Stimulated activated CD4-positive, alpha-beta T cell treated with anti-CD3 and anti-CD28 coated beads, Interleukin-15, amount 100 ng/mL, for 1 hour (primary cell): Measurements from ENCODE around the gene CRTC1.

Source experiments
- DNase-seq, 2 donors: peaks; one replicate each; pipeline ENCODE4 v3.0.0-alpha.2; 2020; ENCODE audit warnings: low read depth in 1 of 2, low spot score in 1 of 2

CRTC1 gene

DNA sequence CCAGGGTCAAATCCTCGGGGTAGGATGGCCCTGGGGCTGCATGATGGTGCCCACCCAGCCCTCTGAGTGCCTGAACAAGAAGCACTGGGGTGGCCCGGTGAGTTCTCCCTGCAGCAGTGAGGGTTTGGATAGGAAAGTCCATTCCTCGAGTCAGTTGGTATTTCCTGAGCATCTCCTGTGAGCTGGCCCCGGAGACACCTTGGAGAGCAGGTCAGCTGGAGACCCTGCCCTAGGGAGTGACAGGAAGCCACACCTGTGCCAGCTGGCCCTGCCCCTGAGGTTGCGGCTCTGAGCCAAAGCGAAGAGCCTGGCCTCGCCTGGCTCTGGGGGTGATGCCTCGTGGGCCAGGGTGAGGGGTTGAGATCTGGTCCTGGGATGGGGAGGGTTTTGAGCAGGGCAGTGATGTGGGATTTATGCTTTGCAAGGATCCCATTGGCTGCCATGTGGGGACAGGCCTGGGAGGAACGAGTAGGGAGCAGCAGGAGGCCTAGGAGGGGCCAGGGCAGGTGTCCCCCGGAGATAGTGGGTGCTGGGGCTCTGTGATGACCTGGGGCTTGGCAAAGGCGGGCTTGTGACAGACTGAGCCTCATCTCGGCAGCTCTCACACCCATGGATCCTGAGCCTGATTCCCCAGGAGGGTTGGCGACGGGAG lies 16.0 kb downstream of the CRTC1 start:
- no peak for DNase-seq

GRCh38 chr19:18700501-18701249 lies 17.2 kb downstream of the CRTC1 start:
- DNase-seq = peak; percentile 42 to 54

- DNase-seq = no peak
Measured at GRCh38 chr19:18701250-18701608, 17.7 kb downstream of the CRTC1 start.

DNA sequence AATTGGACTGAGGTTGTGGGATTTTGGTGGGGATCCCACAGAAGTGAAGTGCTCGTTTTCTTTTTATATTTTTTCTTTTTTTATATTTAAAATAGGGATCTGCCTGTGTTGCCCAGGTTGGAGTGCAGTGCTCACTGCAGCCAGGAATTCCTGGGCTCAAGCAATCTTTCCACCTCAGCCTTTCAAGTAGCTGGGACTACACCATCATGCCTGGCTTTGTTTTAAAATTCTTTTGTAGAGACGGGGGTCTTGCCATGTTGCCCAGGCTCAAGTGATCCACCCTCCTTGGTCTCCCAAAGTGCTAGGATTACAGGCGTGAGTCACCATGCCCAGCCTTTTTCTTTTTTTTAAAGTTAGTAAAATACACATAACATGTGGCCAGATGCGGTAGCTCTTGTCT lies 20.6 kb downstream of the CRTC1 start:
- DNase-seq = no peak

- no peak for DNase-seq
Measured at GRCh38 chr19:18704971-18705370, 21.5 kb downstream of the CRTC1 start.

DNA sequence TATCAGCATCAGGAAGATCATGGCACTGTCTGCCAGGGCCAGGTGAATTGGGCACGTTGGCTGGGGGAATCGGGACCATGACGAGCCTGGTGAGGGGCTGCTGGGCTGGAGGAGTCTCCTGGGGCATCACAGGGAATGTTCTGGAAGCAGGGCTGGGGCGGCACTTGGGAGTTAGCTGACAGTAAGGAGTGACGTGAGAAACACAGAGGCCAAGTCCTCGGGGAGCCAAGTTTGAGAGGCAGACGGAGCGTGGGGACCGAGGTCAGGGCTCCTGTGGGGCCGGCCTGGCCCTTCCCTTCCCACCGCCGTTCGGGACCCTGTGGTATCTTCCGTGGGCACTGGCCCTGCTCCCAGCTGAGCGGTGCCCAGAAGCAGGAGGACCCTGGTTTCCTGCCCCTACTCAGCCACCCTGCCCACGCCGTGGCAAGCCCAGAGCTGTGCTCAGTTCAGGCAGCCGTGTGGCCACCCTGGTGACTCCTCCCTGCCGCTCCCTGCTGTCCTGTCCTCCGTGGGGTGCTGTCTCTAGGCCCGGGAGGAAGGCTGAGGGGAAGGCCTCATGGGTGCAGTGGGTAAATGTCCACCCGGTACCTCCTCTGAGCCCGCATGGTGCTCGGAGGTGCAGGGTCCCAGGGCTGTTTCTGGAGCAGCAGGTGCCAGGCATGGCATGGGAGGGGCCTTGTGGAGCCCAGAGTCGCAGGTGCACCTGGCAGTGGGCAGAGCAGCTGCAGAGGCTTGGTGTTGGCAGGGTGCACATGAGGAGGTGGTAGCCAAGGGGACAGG lies 25.2 kb downstream of the CRTC1 start:
- no peak for DNase-seq

DNA sequence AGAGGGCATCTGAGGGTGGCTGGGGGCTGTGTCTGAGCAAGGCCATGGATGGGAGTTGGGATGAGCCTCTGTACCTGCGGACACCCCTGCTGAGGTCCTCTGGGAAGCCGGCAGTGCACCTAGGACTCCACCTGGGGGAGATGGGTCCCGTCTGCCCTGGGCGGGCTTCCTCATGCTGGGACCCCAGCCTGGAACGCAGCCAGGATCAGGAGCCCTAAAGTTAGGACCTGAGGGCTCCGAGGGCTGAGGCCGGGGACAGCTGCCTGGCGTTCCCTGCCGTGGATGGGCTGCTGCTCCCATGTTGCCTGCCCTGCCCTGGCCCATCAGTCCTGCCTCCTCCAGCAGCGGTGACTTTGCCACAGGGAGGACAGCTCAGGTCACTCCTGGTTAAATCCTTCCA lies 26.1 kb downstream of the CRTC1 start:
- no peak for DNase-seq

DNA sequence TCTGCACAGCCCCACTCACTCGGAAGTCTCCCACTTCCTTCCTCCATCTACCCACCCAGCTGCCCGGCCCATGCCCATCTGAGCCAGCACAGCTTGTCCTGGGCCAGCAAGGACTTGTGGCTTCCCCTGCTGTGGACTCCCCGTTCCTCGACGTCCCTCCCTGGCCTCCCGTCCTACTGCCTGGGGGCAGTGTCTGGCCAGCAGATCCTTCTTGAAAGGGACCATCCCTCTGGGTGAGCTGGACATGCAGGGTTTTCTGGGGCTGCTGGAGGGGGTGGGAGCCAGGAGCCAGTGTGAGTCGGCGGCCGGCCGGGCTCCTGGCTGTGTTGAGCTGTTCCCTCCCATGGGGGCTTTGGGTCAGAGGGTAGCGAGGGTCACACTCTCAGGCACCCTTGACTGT lies 26.7 kb downstream of the CRTC1 start:
- no peak for DNase-seq

- no peak for DNase-seq
Measured at GRCh38 chr19:18710996-18711751, 27.7 kb downstream of the CRTC1 start.

DNA sequence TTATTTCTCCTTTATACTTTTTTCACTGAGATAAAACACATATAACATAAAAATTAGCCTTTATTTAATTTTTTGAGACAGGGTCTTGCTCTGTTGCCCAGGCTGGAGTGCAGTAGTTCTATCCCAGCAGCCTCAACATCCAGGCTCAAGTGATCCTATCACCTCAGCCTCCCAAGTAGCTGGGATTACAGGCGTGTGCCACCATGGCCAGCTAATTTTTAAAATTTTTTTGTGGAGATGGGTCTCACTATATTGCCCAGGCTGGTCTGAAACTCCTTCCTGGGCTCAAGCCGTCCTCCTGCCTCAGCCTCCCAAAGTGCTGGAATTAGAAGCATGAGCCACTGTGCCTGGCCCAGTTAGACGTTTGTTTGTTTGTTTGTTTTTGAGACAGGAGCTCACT lies 28.4 kb downstream of the CRTC1 start:
- no peak for DNase-seq

DNA sequence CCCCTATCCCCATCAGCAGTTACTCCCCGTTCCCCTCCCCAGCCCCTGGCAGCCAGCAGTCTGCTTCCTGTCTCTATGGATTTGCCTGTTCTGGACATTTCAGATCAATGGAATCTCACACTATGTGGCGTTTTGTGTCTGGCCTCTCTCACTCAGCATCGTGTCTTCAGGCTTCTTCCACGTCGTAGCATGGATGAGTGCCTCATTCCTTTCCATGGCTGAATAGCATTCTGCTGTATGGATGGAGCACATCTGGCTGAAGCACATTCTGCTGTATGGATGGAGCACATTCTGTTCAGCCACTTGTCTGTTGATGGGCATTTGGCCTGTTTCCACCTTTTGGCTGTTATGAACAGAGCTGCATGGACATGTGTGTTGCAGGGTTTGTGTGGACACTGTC lies 29.5 kb downstream of the CRTC1 start:
- no peak for DNase-seq

- DNase-seq = no peak
Measured at GRCh38 chr19:18713550-18714117, 30.2 kb downstream of the CRTC1 start.

DNA sequence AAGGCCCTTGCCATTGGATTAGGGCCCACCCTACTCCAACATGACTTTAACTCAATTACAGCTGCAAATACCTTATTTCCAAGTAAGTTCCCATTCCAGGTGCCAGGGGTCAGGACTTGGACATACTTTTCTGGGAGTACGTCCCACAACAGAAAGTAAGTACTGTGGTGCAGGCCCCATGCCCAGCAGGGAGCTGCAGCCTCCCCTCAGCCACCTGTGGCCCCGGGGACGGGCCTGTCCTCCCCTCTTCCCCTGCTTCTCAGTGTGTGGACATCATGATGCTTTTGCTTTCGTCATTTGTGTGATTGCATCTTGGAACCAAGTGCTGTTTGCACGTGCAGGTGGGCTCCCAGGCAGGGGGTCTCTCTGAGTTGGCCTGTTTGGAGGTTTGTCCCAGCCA lies 31.9 kb downstream of the CRTC1 start:
- DNase-seq = no peak

GRCh38 chr19:18716857-18717256 lies 33.4 kb downstream of the CRTC1 start:
- DNase-seq = no peak

GRCh38 chr19:18717601-18718000 lies 34.1 kb downstream of the CRTC1 start:
- no peak for DNase-seq

DNA sequence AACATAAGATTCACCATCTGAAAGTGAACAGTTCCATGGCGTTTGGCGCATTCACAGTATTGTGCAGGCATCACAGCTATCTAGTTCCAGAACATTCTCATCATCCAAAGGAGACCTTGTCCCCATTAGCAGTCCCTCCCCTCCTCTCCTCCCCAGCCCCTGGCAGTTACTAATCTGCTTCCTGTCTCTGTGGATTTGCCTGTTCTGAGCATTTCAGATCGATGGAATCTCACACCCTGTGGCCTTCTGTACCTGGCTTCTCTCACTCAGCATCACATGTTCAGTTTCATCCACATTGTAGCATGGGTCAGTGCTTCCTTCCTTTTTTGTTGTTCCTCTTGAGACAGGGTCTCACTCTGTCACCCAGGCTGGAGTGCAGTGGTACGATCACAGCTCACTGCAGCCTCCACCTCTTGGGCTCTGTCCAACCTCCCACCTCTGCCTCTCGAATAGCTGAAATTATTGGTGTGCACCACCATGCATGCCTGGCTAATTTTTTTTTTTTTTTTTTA lies 34.6 kb downstream of the CRTC1 start:
- DNase-seq = no peak

DNA sequence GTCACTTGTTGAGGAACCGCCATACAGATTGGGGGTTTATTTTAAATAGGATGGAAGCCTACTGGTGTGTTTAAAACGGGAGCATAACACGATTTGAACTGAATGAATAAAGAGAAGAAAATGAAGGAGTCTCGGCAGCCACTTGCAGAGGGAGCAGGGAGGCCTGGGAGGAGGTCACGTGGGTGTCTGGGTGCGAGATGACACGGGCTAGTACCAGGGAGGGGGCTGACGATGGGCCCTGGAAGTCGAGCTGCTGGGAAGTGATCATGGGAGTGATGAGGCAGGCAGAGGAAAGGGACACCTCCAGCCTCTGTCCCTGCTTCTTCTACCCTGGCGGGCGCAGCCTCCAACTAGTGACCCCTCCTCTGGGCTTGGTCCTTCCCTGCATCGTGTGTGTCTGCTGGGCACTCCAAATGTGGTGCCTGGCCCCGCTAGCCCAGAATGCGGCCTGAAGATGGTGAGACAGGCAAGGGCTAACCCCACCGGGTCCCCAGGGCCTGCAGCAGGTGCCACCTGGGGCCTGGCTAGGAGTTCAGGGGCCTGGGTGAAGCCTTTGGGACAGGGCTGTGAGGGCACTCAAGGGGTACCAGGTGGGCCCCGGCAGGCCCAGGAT lies 35.5 kb downstream of the CRTC1 start:
- no peak for DNase-seq

GRCh38 chr19:18719541-18719940 lies 36.1 kb downstream of the CRTC1 start:
- DNase-seq = no peak

- no peak for DNase-seq
Measured at GRCh38 chr19:18723871-18724377, 40.4 kb downstream of the CRTC1 start.
